Measurements from ENCODE around the gene MYL6. TPM values are rescaled to one million over a fixed set of nuclear protein-coding genes. Genes with fewer than 3 reads are reported as not detected.
A peak's percentile ranks its signal among the peaks of the same experiment; 100 is the strongest.

The MYL6 gene
- total and polyA plus RNA-seq, 9 of the 15 experiments (the other 6 are each of a cell fraction or from before 2014, with no cell fraction given), result 557 to 1,664 (median 958) TPM

DNA sequence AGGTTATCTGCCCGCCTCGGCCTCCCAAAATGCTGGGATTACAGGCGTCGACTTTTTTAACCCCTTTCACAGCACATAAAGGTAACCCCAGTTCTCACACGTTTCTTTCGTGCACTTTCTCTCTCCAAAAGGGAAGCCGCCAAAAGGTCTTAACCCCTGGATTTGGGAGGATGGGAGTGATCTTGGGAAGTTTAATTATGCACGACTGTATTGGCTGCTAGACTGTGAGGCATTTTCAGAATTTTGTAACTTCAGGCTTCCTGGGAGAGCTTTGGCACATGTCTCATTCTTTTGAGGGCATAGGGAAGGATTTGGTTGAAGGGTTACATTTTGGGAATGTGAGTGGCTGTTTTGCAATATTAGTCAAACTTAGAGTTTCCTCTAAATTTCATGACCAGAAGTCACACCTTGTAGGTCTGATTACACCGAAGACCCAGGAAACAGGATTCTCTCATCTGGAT lies 32.6 kb downstream of the MYL6 start (continued):
- TF ChIP-seq, protein P1, sequence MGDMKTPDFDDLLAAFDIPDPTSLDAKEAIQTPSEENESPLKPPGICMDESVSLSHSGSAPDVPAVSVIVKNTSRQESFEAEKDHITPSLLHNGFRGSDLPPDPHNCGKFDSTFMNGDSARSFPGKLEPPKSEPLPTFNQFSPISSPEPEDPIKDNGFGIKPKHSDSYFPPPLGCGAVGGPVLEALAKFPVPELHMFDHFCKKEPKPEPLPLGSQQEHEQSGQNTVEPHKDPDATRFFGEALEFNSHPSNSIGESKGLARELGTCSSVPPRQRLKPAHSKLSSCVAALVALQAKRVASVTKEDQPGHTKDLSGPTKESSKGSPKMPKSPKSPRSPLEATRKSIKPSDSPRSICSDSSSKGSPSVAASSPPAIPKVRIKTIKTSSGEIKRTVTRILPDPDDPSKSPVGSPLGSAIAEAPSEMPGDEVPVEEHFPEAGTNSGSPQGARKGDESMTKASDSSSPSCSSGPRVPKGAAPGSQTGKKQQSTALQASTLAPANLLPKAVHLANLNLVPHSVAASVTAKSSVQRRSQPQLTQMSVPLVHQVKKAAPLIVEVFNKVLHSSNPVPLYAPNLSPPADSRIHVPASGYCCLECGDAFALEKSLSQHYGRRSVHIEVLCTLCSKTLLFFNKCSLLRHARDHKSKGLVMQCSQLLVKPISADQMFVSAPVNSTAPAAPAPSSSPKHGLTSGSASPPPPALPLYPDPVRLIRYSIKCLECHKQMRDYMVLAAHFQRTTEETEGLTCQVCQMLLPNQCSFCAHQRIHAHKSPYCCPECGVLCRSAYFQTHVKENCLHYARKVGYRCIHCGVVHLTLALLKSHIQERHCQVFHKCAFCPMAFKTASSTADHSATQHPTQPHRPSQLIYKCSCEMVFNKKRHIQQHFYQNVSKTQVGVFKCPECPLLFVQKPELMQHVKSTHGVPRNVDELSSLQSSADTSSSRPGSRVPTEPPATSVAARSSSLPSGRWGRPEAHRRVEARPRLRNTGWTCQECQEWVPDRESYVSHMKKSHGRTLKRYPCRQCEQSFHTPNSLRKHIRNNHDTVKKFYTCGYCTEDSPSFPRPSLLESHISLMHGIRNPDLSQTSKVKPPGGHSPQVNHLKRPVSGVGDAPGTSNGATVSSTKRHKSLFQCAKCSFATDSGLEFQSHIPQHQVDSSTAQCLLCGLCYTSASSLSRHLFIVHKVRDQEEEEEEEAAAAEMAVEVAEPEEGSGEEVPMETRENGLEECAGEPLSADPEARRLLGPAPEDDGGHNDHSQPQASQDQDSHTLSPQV (IDR thresholded peaks at IDR 0.05), result peak; percentile 19
- TF ChIP-seq CXXC5 (CRISPR knock-in tag; IDR thresholded peaks at IDR 0.05) (no peak), ZBTB17 (CRISPR knock-in tag; IDR thresholded peaks at IDR 0.05) (no peak), JUN (IDR thresholded peaks at IDR 0.05; ENCODE audit: borderline replicate concordance, low read depth, low read length) (no peak), JUN (CRISPR knock-in tag; IDR thresholded peaks at IDR 0.05; ENCODE audit: borderline replicate concordance) (0 out of 2 replicates have a peak, but pooled peaks have one; percentile 13), HDAC1 (IDR thresholded peaks at IDR 0.05) (0 out of 4 replicates have a peak, but pooled peaks of 1 of the 2 experiments have one; percentile 31), MYC (IDR thresholded peaks at IDR 0.05; ENCODE audit: low read depth, low read length) (peak; percentile 9; the same call in 1 of the 2 replicates), MYC (CRISPR knock-in tag; IDR thresholded peaks at IDR 0.05; ENCODE audit: borderline replicate concordance, low read depth) (no peak), DDX20 (tag; IDR thresholded peaks at IDR 0.05; ENCODE audit: low read depth) (no peak)

Data from K562 (cell line).